B cell (primary cell): ENCODE measurements around the gene HP1BP3. TPM values are rescaled to one million over a fixed set of nuclear protein-coding genes. Genes with fewer than 3 reads are reported as not detected.

Experiments used
- ATAC-seq: fragments of 200-7000 bp; cut with Tn5 transposase; one replicate; pipeline ENCODE4 v1.10.0; 2021; ENCODE audit warnings: low read depth, mild to moderate bottlenecking, moderate number of reproducible peaks, moderate library complexity
- CTCF ChIA-PET: fragments of 350-600 bp; sonication (Branson Sonifier 250); formaldehyde crosslinking; loops from one replicate; lab custom pipeline; 2021; ENCODE audit warnings: antibody characterized with exemption, inconsistent platforms; lab: Charles Lee
- POLR2A ChIA-PET: fragments of 350-600 bp; sonication (Branson Sonifier 250); formaldehyde crosslinking; loops from one replicate; lab custom pipeline; 2021; ENCODE audit warnings: antibody characterized with exemption; lab: Charles Lee
- DNase-seq: peaks from one replicate; pipeline ENCODE4 v3.0.0; 2013
- H2AFZ ChIP-seq: 2 replicates; pipeline ENCODE4 v1.6.1; 2012; ENCODE audit warnings: mild to moderate bottlenecking, low read depth, low read length; ENCODE audit not compliant: insufficient read depth, poor library complexity, severe bottlenecking
- H3K27ac ChIP-seq, 2 donors: 1 replicate in 1 of 2; 2 replicates in 1 of 2; pipeline ENCODE4 v1.5.1; 2012 to 2013; ENCODE audit warnings: low read length in 2 of 2, mild to moderate bottlenecking in 2 of 2, moderate library complexity in 1 of 2
- H3K27me3 ChIP-seq, 4 experiments: fragments of 200-600 bp in 1 of 4; sonication (generic) in 1 of 4; replicated peaks in 1 of 4; 1 replicate in 2 of 4; 2 replicates in 2 of 4; pipeline versions ENCODE4 v1.6.1 to v1.7.0; 2013 to 2016; ENCODE audit warnings: low read length in 3 of 4, mild to moderate bottlenecking in 2 of 4, mixed read lengths in 1 of 4, moderate library complexity in 1 of 4; ENCODE audit not compliant: insufficient read depth in 4 of 4, control insufficient read depth in 3 of 4; ENCODE audit errors: control extremely low read depth in 1 of 4
- H3K36me3 ChIP-seq, 2 experiments: replicated peaks in 1 of 2; 1 replicate in 1 of 2; 2 replicates in 1 of 2; pipeline versions ENCODE4 v1.6.1 to v1.7.1; 2013; ENCODE audit warnings: low read length in 1 of 2; ENCODE audit not compliant: insufficient read depth in 2 of 2, control insufficient read depth in 1 of 2; ENCODE audit errors: control extremely low read depth in 1 of 2, extremely low read depth in 1 of 2
- H3K4me1 ChIP-seq, 2 donors: fragments of 200-600 bp in 1 of 2; sonication (generic) in 1 of 2; 1 replicate in 1 of 2; 2 replicates in 1 of 2; pipeline versions ENCODE4 v1.5.1 to v1.6.1; 2013 to 2017; ENCODE audit warnings: low read length in 2 of 2; ENCODE audit not compliant: control insufficient read depth in 2 of 2, insufficient read depth in 2 of 2
- H3K4me2 ChIP-seq: replicated peaks from 2 replicates; pipeline ENCODE3; 2012; ENCODE audit warnings: mild to moderate bottlenecking, low read depth, low read length; ENCODE audit not compliant: poor library complexity, severe bottlenecking
- H3K4me3 ChIP-seq, 5 experiments: fragments of 200-600 bp in 1 of 5; sonication (generic) in 1 of 5; 1 replicate in 3 of 5; 2 replicates in 2 of 5; pipeline versions ENCODE4 v1.5.1 to v1.7.0; 2011 to 2016; ENCODE audit warnings: low read length in 4 of 5, mild to moderate bottlenecking in 4 of 5, low read depth in 2 of 5, control low read depth in 1 of 5, moderate library complexity in 1 of 5; ENCODE audit not compliant: insufficient read depth in 1 of 5; ENCODE audit errors: control extremely low read depth in 1 of 5, extremely low read depth in 1 of 5
- H3K79me2 ChIP-seq: fragments of 200-600 bp; sonication (generic); one replicate; pipeline ENCODE4 v1.6.0; 2016; ENCODE audit warnings: low read length; ENCODE audit not compliant: control insufficient read depth, insufficient read depth
- H3K9ac ChIP-seq: fragments of 200-600 bp; sonication (generic); 2 replicates; pipeline ENCODE4 v1.6.1; 2017; ENCODE audit warnings: mild to moderate bottlenecking, low read length, moderate library complexity
- H3K9me3 ChIP-seq, 3 donors: one replicate each; pipeline versions ENCODE4 v1.6.1 to v1.7.1; 2013; ENCODE audit warnings: low read length in 2 of 3; ENCODE audit not compliant: control insufficient read depth in 2 of 3, insufficient read depth in 1 of 3; ENCODE audit errors: control extremely low read depth in 1 of 3
- H4K20me1 ChIP-seq: 2 replicates; pipeline ENCODE4 v1.6.0; 2012; ENCODE audit warnings: mild to moderate bottlenecking, low read length; ENCODE audit not compliant: insufficient read depth, control insufficient read depth, poor library complexity, severe bottlenecking
- H3K27ac Mint-ChIP-seq: one replicate; pipeline ENCODE4 v1.8.0; 2021; ENCODE audit warnings: mixed read lengths
- H3K27me3 Mint-ChIP-seq: one replicate; pipeline ENCODE4 v1.8.0; 2021; ENCODE audit warnings: mixed read lengths
- H3K4me1 Mint-ChIP-seq: one replicate; pipeline ENCODE4 v1.8.0; 2021; ENCODE audit warnings: mixed read lengths
- H3K4me3 Mint-ChIP-seq: one replicate; pipeline ENCODE4 v1.8.0; 2021; ENCODE audit warnings: mixed read lengths
- H3K9me3 Mint-ChIP-seq: one replicate; pipeline ENCODE4 v1.8.0; 2022; ENCODE audit warnings: mixed read lengths; ENCODE audit not compliant: insufficient read depth
- CTCF ChIP-seq: fragments of 200-600 bp; IDR thresholded peaks from one replicate; pipeline ENCODE4 v1.8.0; 2022; ENCODE audit warnings: antibody characterized with exemption, mild to moderate bottlenecking
- EZH2 ChIP-seq: IDR thresholded peaks from 2 replicates; pipeline ENCODE4 v1.6.1; 2012; ENCODE audit warnings: borderline replicate concordance, low read depth, mild to moderate bottlenecking, moderate library complexity, low read length; ENCODE audit not compliant: insufficient read depth, poor library complexity, severe bottlenecking
- WGBS: methylation state at CpG from one replicate; pipeline ENCODE4 v1.1.5; 2013; ENCODE audit warnings: missing lambda C conversion rate; ENCODE audit not compliant: insufficient coverage; 5-methylcytosine and 5-hydroxymethylcytosine counted together
- intact Hi-C: fragments of 100-400 bp; cut with micrococcal nuclease; formaldehyde crosslinking; loops from one replicate; pipeline ENCODE4 v1.10.0; 2022
- polyA plus RNA-seq: library from polyadenylated mRNA; depleted of rRNA; stranded (reverse); fragments of >200 nt; gene quantifications from 2 replicates; pipeline ENCODE4 v1.2.3, GENCODE V29; 2012
- total RNA-seq, 2 donors: library from RNA; stranded (reverse); fragments of 120-200 nt in 1 of 2; gene quantifications; 1 replicate in 1 of 2; 2 replicates in 1 of 2; pipeline versions ENCODE4 v1.2.3 to v1.2.4, GENCODE V29; 2013 to 2022

HP1BP3 gene
- total and polyA plus RNA-seq, 2 donors (not counting 1 experiment from before 2014, with no cell fraction given): 147 to 303 TPM

GRCh38 chr1:20732071-20732587 is 55.0 kb downstream of the HP1BP3 start:
- peaks cover 0 to 35% (median 13%) of the 10 kb centered on the region in 4 experiments for H3K27me3 ChIP-seq
- peak overlapping the region; percentile 79 for H3K9ac ChIP-seq
- H3K27ac Mint-ChIP-seq: no peak overlapping the region
- intact Hi-C loops: loop anchor here (1.0 to 2.0 kb wide), 2 partner anchors 55 to 71 kb away; partner anchors contain the start of genes DDOST and HP1BP3
- H3K27ac ChIP-seq: no peak overlapping the region
- ChIA-PET CTCF (interaction anchor here (2.0 kb wide), 1 partner anchor 35 kb away, joined by 8 read pairs; no protein-coding TSS in a partner anchor), POLR2A (interaction anchor here (1.6 kb wide), 1 partner anchor 55 kb away, joined by 5 read pairs; the partner anchor contains the start of gene HP1BP3)
- DNase-seq (peak; percentile 64), ATAC-seq (peak; percentile 67)
- peak overlapping the region; percentile 94 for H3K4me3 Mint-ChIP-seq
- WGBS: 1% methylated on average over 54 of the region's 55 CpGs
- no peaks in the 10 kb centered on the region for H4K20me1 ChIP-seq
- peak overlapping the region; percentile 55 for H2AFZ ChIP-seq
- H3K4me3 ChIP-seq: peak overlapping the region; percentile 22 to 70 (median 60)
- TF ChIP-seq EZH2 (no peak), CTCF (no peak)
- H3K9me3 ChIP-seq: peaks cover 0 to 4% (median 0%) of the 10 kb centered on the region in 3 donors
- peaks cover 13% of the 10 kb centered on the region for H3K27me3 Mint-ChIP-seq
- no peaks in the 10 kb centered on the region for H3K36me3 ChIP-seq
- peak overlapping the region; percentile 100 for H3K4me2 ChIP-seq
- H3K9me3 Mint-ChIP-seq: no peaks in the 10 kb centered on the region
- peaks cover 27 to 30% of the 10 kb centered on the region in 2 donors for H3K4me1 ChIP-seq
- peaks cover 19% of the 10 kb centered on the region for H3K4me1 Mint-ChIP-seq
- no peaks in the 10 kb centered on the region for H3K79me2 ChIP-seq
